ENCODE data around the gene MEP1B. TPM values are rescaled to one million over a fixed set of nuclear protein-coding genes. Genes with fewer than 3 reads are reported as not detected.

Gene MEP1B
- total RNA-seq, 2 donors from 2014 or later = not detected

- Histone ChIP-seq H3K9me3 (no peaks in the 10 kb centered on the region), H3K4me1 (no peaks in the 10 kb centered on the region), H3K27ac (no peak overlapping the region), H3K36me3 (replicated peaks in 1 of 2; ENCODE audit: insufficient read depth in 1 of 2, low read depth in 2 of 2) (no peaks in the 10 kb centered on the region), H3K4me3 (no peak overlapping the region), H3K27me3 (no peaks in the 10 kb centered on the region)
- ATAC-seq (no peak), DNase-seq (no peak)
- WGBS, 2 donors = 93 to 94% methylated on average over 5 of the region's 5 CpGs
- TF ChIP-seq, protein P1, sequence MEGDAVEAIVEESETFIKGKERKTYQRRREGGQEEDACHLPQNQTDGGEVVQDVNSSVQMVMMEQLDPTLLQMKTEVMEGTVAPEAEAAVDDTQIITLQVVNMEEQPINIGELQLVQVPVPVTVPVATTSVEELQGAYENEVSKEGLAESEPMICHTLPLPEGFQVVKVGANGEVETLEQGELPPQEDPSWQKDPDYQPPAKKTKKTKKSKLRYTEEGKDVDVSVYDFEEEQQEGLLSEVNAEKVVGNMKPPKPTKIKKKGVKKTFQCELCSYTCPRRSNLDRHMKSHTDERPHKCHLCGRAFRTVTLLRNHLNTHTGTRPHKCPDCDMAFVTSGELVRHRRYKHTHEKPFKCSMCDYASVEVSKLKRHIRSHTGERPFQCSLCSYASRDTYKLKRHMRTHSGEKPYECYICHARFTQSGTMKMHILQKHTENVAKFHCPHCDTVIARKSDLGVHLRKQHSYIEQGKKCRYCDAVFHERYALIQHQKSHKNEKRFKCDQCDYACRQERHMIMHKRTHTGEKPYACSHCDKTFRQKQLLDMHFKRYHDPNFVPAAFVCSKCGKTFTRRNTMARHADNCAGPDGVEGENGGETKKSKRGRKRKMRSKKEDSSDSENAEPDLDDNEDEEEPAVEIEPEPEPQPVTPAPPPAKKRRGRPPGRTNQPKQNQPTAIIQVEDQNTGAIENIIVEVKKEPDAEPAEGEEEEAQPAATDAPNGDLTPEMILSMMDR (IDR thresholded peaks at IDR 0.05) = no peak
- TF ChIP-seq POLR2A (IDR thresholded peaks at IDR 0.05) = no peak
- intact Hi-C loops (cut with DNase I) = no loop called here
These were observed 48.9 kb downstream of the MEP1B start for GRCh38 chr18:32238635-32239268.

DNA sequence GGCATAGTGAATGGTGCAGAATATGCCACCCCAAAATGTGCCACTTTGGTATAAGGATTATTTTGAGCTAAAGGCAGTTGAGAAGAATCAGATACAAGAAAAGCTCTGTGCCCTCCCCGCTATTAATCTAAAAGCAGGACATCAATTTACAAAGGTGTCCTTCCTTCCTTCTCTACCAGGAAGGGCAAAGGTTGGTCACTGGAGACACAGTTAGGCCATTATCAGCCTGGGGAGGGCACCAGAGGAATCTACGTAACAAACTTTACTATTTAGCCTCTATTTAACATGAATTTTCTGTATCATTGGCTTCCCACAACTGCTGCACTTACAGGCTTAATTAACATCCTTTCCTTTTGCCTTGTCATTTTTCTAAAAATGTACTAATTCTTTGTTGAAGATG, 52.6 kb downstream of the MEP1B start:
- Histone ChIP-seq H3K27ac (no peak overlapping the region), H3K27me3 (no peaks in the 10 kb centered on the region), H3K36me3 (replicated peaks in 1 of 2; ENCODE audit: insufficient read depth in 1 of 2, low read depth in 2 of 2) (no peaks in the 10 kb centered on the region), H3K4me1 (no peaks in the 10 kb centered on the region), H3K4me3 (no peak overlapping the region), H3K9me3 (no peaks in the 10 kb centered on the region)
- intact Hi-C loops (cut with DNase I) = no loop called here
- DNase-seq (no peak), ATAC-seq (no peak)
- 85 to 92% methylated on average over 2 of the region's 2 CpGs for WGBS, 2 donors
- TF ChIP-seq, protein P1 (IDR thresholded peaks at IDR 0.05) = no peak
- no peak for TF ChIP-seq POLR2A (IDR thresholded peaks at IDR 0.05)

DNA sequence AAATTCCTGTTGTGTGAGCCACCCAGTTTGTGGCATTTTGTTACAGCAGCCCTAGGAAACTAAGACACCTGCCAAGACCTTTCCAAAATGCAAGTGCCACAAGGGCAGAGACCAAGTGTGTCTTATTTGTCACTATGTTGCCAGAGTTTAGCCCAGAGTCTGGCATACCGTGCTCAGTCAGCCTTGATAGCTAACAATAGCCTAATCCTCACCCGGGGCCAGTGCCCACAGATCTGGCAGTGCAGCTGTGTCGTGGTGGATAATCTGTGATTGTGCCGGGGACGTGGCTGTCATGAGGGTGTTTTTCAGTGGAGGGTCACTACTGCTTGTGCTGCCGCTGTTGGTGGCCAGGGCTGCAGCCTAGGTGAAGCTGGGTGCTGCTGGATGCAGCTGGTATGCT, 53.5 kb downstream of the MEP1B start:
- Histone ChIP-seq H3K36me3 (replicated peaks in 1 of 2; ENCODE audit: insufficient read depth in 1 of 2, low read depth in 2 of 2) (no peaks in the 10 kb centered on the region), H3K4me3 (no peak overlapping the region), H3K27ac (no peak overlapping the region), H3K4me1 (no peaks in the 10 kb centered on the region), H3K9me3 (no peaks in the 10 kb centered on the region), H3K27me3 (no peaks in the 10 kb centered on the region)
- ATAC-seq = no peak
- WGBS, 2 donors = 88 to 98% methylated on average over 5 to 6 of the region's 6 CpGs
- TF ChIP-seq POLR2A (IDR thresholded peaks at IDR 0.05) = no peak
- TF ChIP-seq, protein P1 (IDR thresholded peaks at IDR 0.05) = no peak
- no peak for DNase-seq
- intact Hi-C loops (cut with DNase I) = no loop called here

GRCh38 chr18:32244881-32245280, 55.0 kb downstream of the MEP1B start:
- Histone ChIP-seq H3K27ac (no peak overlapping the region), H3K9me3 (no peaks in the 10 kb centered on the region), H3K4me3 (no peak overlapping the region), H3K36me3 (replicated peaks in 1 of 2; ENCODE audit: insufficient read depth in 1 of 2, low read depth in 2 of 2) (no peaks in the 10 kb centered on the region), H3K4me1 (no peaks in the 10 kb centered on the region), H3K27me3 (no peaks in the 10 kb centered on the region)
- 60 to 68% methylated on average over 5 of the region's 5 CpGs for WGBS, 2 donors
- ATAC-seq (no peak), DNase-seq (no peak)
- no peak for TF ChIP-seq POLR2A (IDR thresholded peaks at IDR 0.05)
- TF ChIP-seq, protein P1 (IDR thresholded peaks at IDR 0.05) = no peak
- intact Hi-C loops (cut with DNase I) = no loop called here
